GM19240 (cell line): ENCODE measurements around the gene ASTN2.

Experiments
- DNase-seq: peaks from one replicate; pipeline ENCODE4 v3.0.0; 2011; ENCODE audit warnings: low spot score; ENCODE audit not compliant: insufficient read length

Gene ASTN2

GRCh38 chr9:117415358-117415914, 579 bp upstream of the ASTN2 start:
- no peak for DNase-seq

DNA sequence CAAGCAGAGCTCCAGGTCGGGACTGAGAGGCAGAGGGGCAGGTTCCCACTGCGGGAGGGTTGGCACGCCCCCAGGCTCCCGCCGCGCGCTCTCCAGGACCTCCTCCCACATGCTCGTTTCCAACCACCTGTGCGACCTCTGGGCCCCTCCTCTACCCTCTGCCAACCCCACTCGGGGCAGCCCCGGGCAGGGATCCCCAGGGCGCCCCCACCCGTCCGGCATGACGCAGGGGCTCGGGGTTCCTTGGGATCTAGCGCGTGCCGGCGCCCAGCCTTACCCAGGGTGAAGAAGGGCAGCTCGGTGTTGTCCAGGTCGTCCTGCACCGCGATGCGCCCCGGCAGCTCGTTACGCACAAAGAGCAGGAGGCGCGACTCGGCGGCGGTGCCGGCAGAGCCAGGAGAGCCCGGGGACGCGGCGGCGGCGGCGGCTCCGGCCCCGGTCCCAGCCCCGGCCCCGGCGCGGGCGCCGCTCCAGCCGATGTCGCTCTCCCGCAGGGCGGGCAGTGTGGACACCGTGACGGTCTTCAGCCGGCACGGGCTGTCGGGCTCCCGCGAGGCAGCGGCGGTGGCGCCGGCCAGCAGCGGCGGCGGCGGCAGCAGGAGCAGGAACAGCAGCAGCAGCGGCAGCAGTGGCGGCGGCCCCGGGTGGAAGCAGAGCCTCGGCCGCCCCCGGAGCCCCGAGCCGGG, 494 bp downstream of the ASTN2 start:
- no peak for DNase-seq

- DNase-seq = no peak
Measured at GRCh38 chr9:117413346-117414219, 1.3 kb downstream of the ASTN2 start.

DNA sequence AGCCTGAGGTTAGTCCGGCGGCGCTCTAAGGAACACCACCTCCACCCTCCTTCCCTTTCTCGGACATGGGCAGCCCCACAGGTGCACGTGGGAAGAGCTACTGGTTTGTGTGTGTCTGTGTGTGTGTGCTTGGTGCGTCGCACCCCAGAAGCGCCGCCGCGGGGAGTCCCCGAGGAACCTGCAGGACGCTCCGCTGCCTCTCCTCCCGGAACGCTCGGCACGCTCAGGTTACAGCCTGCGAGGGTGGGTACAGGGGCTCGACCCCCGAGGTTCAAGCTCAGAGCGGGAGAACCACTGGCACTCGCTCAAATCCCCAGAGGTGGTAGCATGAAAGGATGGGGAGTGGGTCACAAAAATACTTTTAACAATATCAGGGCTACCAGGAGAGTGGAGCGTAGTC, 2.0 kb downstream of the ASTN2 start:
- no peak for DNase-seq

GRCh38 chr9:117412006-117412715, 2.7 kb downstream of the ASTN2 start:
- DNase-seq = no peak

DNA sequence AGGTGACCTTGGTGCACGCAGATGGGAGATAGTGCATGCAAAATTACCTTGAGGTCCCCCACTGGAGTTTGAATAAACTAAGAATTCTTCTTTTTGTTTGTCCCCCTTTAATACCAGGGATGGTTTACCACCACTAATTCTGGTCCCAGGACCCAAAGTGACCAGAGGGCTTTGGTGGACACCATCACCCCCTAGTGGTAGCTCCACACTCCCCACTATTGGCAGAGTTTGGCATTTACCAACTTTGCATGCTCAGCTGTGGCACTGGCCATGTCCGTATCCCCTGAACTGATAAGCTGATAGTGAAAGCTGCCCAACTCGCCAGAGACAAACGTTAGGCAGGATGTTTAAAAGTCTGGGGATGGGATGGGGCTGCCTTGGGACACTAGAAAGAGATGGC, 3.3 kb downstream of the ASTN2 start:
- DNase-seq = no peak

- no peak for DNase-seq
Measured at GRCh38 chr9:117409321-117409720, 5.5 kb downstream of the ASTN2 start.

GRCh38 chr9:117407436-117408022, 7.3 kb downstream of the ASTN2 start:
- no peak for DNase-seq

DNA sequence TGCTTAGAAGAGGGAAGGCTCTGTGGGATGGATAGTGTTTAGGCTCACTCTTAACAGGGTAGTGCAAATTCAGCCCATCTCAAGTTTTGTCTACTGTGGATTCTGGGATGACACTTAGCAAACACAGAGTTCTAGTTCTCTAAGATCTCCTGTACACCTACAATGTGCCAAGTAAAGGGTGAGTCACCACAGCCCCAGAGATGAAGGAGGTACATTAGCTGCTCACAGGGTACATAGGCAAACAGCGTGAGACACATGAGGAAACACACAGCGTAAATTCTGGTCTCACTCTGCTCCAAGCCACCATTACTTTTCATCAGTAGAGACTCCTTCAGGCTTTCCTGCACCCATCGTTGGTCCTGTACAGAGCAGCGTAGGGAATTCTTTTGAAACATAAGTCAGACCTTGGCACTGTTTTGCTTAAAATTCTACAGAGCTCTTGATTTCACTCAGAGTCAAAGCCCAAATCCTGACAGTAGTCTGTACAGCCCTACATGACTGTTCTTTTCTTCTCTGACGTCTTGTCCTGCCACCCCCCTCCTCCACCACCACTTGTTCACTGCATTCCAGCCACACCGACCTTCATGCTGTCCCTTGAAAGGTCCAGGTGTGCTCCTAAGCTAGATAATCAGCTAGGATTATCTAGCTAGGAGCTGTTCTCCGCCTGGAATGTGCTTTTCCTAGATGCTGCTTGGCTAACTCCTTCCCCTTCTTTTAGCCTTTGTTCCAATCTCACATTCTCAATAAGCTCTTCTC, 8.7 kb downstream of the ASTN2 start:
- no peak for DNase-seq

DNA sequence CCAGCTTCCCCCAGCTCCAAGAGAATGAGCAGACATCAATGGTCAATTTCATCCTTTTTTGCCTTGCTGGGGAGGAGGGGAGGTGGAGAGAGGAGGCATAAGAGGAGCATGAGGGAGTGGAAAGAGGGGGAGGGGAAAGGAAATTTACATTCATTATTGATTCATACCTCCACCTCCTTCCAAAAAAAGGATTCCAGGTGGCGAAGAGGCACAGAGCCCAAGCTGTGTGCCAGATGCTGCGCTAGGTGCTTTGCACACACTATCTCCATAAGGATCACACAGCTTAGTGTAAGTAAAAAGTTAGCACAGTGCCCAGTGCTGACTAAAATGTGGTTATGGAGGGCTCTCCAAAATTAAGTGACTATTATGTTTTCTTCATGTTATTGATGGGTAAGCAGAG, 11.0 kb downstream of the ASTN2 start:
- DNase-seq = no peak

DNA sequence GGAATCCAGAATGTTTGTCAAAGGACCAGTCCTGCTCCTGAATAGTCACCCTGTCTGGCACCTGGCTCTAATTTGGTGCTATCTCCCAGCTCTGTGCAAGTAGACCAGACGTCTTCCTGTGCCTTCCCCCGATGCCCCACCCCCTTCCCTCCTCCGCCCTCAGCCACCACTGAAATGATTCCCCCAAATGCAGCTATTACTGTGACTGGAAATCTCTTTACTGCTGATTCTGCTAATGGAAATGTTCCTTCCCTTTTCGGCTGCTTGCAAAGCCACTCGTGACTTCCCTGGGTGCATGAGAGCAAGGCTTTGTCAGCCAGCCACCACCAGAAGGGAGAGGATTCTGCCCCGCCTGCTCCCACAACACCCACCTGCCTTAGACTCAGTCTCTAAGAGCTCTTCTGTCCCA, 11.4 kb downstream of the ASTN2 start:
- no peak for DNase-seq

- no peak for DNase-seq
Measured at GRCh38 chr9:117400171-117400570, 14.7 kb downstream of the ASTN2 start.

DNA sequence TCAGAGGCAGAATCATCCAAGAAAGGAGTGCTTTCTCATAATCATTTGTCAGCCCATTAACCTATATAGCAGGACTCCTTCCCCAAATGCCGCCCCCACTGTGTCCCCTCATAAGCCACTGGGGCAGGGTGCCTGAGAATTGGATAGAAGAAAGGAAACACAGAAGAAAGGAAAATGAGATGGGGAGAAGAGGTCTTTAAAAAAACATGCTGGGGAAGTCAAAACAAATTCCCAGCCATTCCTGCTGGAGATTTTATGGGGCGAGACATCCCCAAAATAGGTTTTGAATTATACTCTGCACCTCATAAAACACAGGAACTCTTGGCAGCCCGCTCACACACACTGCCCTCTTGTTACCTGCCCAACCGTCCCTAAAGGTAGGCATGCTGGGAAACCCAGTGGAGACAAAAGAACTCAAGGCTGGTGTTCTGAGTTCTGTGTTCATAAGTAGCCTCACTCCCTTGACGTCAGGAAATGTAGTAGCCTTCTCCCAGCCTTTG, 19.7 kb downstream of the ASTN2 start:
- no peak for DNase-seq

DNA sequence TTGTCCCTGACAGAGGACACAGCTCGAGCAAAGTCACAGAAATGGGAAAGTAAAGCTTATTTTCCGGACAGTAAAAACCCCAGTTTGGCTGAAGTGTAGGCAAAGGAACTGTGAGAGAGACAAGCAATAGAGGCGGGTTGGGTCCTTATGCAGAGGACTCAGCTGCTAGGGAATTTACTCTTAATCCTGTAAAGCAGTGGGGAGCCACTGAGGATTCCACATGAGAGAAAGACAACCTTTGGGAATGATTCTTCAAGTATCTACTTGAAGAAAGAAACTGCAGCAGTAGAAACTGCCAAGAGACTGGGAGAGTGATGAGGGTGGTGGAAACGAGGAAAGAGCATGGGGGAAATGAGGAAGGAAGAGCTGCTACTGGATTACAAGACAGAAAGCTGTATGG, 20.2 kb downstream of the ASTN2 start:
- no peak for DNase-seq

GRCh38 chr9:117392992-117393391, 21.9 kb downstream of the ASTN2 start:
- no peak for DNase-seq

DNA sequence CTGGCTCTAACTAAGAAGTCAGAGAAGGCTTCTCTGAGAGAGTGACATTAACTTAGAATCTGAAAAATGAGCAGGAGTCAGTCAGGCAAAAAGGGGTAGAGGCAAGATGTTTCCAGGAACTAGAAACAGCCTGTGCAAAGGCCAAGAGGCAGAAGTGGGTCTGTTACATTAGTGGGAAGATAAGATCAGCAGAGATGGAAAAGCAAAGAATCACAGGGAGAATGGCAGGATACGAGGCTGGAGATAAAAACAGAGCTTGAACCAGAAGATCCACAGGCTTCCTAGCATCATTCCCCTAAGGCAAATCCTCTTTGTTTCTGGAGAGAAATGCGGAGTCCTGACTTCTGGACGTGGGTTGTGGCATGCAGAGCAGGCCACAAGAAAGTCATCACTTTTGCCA, 27.4 kb downstream of the ASTN2 start:
- no peak for DNase-seq

GRCh38 chr9:117379341-117379740, 35.5 kb downstream of the ASTN2 start:
- DNase-seq = no peak

DNA sequence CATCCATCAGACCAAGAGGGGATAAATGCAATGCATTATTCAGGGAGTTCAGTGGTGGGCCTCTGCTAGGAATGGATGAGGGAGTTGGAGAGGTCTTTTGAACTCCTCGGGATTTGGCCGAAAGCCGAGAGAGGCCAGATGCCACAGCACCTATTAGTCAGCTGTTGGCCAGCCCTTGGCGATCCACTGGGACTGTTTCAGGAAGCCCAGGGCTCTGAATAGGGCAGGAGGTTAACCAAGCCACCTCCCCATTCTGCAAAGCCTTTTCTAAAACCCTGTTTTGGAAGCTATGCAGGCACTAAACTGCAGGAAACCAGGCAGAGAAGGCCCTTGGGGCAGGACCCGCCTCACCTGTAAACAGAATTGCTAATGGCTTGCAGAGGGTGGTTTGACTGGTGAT, 37.8 kb downstream of the ASTN2 start:
- no peak for DNase-seq

DNA sequence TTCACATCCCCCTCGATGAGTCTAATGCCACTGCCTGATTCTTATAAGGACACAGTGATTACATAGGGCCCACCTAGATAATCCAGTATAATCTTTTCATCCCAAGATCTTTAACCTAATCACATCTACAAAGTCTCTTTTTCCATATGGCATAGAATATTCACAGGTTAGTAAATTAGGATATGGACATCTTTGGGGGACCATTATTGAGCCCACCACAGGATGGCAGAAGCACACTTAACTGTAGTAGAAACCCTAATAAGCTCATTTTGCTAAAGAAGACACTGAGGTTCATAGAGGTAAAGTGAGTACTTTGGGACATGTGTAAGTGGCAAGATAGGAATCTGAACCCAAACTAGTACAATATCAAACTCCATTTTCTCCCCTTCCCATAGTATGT, 38.9 kb downstream of the ASTN2 start:
- no peak for DNase-seq

GRCh38 chr9:117374076-117374725, 40.7 kb downstream of the ASTN2 start:
- no peak for DNase-seq
